HG02571 (cell line): ENCODE measurements around the gene ABCG1.

Experiments
- ATAC-seq: cut with Tn5 transposase; IDR thresholded peaks from one replicate; pipeline ENCODE4 v1.9.1; 2021; ENCODE audit warnings: mild to moderate bottlenecking, moderate library complexity; ENCODE audit not compliant: unreplicated experiment

ABCG1 gene

GRCh38 chr21:42303443-42303842 is 84.5 kb downstream of the ABCG1 start:
- ATAC-seq = no peak

DNA sequence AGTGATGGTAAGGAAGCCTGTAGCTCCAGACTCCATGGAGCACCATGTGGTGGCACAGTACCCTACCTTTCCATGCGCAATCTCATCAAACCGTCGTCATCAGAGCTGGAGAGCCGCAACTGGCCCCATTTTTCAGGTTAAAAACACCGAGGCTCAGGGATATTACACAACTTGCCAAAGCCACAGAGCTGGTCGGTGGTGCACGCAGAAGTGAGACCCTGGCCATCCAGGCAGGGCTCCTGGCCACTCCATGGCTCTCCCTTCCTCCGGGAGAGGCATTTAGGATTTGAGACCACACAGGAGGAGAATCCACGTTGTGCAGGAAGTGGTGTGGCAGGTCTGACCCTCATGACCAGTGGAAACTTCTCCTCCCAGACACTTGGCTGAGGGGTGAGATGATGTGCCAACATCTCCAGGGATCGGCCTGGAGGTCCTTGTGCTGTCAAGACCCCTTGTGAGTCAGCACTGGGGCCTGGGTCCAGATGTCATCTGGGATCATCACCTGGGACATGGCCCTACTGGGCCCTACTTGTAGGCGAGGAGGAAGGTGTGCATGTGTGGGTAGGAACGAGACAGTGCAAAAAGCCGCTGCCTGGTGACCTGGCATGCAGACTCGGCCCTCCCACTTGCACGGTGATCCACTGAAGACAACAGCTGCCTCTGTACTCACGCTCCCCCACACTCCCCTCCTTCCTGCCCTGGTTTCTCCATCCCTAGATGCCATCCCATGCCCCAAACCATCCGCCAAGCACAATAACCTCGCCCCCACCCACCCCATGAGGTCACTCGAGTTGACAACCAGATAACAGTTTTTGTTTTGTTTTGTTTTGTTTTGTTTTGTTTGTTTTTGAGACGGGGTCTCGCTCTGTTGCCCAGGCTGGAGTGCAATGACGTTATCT is 85.9 kb downstream of the ABCG1 start:
- no peak for ATAC-seq

DNA sequence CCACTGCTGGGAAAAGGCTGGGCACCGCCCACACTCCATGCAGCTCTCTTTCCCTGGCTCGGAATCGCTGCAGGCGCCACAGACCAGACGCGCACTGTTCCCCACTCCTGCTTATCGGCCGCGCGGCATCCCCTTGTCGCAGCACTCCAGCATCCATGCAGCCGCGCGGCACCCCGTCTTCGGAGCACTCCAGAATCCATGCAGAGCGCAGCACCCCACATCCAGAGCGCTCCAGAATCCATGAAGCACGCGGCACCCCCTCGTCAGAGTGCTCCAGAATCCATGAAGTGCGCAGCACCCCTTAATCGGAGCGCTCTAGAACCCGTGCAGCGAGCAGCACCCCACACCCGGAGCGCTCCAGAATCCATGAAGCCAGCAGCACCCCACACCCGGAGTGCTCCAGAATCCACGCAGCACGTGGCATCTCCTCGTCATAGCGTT is 86.8 kb downstream of the ABCG1 start:
- ATAC-seq = no peak

DNA sequence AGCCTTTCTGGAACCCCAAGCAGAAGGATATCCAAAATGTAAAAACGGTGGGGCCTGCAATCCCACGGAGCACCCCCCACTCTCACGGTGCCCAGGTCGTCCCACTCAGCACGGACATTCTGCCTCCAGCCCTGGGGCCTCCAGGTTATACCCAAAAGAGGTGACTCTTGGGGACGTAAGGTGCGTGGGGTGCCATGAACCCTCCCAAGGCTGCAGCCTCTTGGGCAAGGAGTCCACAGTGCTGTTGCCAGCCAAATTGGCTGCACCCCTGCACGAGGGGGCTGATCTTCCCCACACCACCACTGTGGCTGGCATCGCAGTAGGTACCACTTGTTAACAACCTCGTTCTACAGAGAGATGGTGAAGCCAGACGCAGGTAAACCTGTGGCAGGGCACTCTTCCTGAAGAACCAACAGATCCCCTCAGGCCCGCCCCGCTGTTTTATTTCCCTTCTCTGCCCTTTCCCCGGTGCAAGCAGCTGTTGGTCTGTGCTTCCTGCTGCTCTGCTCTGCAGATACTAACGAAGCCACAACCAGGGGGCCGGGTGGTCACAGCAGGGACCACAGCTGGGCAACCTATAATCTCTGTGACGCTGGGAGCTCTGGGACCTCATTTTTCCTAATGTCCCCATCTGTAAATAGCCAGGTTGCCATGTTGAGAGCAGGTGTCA is 87.6 kb downstream of the ABCG1 start:
- no peak for ATAC-seq

DNA sequence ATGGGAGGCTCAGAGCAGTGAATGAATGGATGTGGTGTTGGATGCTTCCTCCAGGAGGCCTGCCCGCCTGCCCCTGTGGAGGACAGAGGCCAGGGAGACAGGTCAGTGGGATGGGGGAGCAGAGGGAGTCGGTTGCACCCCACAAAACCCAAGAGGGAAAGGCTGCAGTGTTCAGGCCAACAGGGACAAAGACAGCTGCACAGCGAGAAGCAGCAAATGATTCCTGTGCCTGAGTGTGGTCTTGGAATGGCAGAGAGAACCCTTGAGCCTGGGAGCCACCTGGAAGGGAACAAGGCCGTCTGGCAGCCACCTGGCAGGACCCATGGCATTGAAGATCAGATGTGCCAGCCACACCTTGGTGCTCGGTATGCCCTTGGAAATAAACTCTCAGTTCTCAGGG is 88.2 kb downstream of the ABCG1 start:
- no peak for ATAC-seq

DNA sequence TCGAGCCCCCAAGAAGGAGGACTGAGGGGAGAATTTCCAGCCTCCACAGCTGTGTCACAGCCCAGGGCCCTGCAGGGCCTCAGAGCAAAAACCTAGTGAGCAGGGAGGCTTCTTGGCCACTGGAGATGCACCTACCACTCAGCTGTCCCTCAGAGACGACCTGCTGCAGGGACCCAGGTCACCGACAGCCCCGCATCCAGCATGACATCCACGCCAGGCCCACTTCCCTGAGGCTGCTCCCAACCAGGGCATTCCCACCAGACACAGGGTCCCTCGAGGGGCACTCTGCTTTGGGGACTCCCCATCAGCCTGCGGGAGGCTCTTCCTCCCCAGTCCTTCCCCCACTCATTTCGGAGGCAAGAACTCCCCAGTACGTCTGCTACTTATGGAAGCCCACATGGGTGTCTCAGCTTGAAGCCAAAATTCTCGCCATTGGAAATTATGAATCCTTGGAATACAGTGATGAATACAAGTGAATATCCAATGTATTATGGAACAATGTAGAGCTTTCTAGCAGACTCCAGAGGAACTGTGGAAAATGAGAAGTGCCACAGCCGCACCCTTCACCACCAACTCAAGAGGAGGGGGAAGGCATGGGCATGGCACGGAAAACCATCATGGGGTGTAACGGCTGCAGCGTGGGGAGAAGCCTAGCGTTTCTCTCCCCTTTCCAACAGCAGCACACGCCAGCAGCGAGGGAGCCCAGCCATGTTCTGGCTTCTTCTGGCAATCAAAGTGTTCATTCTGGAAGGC is 89.4 kb downstream of the ABCG1 start:
- no peak for ATAC-seq

- ATAC-seq = no peak
These were observed 90.2 kb downstream of the ABCG1 start for GRCh38 chr21:42308914-42309752.

DNA sequence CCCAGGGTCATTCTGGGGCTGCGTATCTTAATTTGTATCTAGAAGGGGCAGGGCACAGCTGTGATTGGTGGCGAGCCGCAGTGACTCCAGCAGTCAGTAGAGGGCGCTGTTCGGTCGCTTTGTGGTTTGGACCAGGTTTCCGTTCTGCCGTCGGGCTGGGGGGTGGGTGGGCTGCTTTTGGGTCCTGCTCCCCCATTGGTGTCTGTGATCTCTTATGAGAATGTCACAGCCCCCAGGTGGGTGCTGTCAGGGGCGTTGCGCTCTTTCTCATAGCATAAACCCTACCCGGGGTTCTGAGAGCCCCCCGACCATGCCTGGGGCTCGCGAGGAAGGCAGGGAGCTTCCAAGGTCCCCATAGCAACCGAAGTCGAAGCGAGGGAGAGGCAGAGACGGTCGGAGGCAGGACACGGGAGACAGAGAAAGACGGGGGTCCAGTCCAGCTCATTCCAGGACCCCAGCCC is 90.8 kb downstream of the ABCG1 start:
- no peak for ATAC-seq

- no peak for ATAC-seq
These were observed 91.6 kb downstream of the ABCG1 start for GRCh38 chr21:42310411-42311001.

DNA sequence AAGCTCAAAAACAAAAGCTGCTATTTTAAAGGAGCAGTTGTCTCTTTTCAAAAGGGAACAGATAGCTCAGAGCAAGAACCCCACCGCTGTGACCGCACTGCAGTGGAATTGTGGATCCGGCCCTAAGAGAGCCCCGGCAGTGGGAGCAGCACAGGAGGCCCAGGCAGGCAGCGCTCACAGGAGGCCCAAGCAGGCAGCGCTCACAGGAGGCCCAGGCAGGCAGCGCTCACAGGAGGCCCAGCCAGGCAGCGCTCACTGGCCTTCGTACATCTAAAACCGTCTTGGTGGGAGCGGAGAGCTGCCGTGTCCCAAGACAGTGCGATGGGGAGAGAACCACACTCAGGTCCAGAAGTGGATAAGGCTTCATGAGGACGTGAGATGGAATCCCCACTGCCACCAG is 92.2 kb downstream of the ABCG1 start:
- ATAC-seq = no peak

GRCh38 chr21:42311816-42312625 is 93.1 kb downstream of the ABCG1 start:
- ATAC-seq = no peak

GRCh38 chr21:42312626-42313104 is 93.7 kb downstream of the ABCG1 start:
- ATAC-seq = no peak

- ATAC-seq = no peak
These were observed 94.6 kb downstream of the ABCG1 start for GRCh38 chr21:42313501-42313969.

- ATAC-seq = no peak
These were observed 95.8 kb downstream of the ABCG1 start for GRCh38 chr21:42314616-42315295.

GRCh38 chr21:42315296-42315891 is 96.5 kb downstream of the ABCG1 start, which contains the start of gene TFF3:
TSS of gene TFF3 (minus strand) at chr21:42315409. CDS start at chr21:42315374, 35 bp downstream.
- ATAC-seq = no peak

DNA sequence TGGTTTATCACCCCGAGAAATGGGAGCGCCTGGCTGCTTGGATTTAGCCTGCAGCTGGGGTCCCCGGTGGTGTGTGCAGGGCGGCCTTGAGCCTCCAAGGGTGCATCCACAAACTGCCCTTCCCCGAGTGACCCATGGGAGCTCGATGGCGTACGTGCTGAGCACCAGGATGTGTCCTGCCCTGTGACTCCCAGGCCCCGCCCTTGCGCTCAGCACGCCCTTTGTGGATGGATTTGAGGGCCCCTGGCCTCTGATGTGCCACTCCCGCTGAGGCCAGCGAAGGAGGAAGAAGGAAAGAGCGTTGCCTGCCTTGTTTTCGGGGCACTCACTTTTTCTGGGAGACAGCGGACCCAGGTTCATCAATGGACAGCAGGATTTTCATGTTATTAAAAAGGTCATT is 98.0 kb downstream of the ABCG1 start:
- ATAC-seq = no peak

DNA sequence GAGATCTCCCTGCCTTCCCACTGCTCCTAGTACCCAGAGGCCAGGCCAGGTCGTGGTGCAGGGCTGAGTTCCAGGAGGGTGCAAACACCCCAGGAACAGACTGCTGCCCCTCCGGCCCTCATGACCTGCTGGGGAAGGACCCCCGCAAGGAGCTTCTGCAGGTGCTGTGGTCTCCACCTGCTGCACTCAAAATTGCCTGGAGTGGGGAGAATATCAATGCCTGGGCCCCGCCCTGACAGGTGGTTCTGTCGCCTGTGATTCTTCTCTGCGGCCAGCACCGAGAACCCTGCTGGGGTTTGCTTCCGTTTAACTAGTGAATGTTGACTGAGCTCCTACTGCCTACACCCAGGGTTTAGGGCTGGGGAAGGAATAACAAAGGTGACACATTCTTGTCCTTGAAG is 98.4 kb downstream of the ABCG1 start:
- ATAC-seq = no peak
